Fibroblast of pulmonary artery (primary cell): Measurements from ENCODE around the gene ENOPH1.

ENCODE experiments used
- DNase-seq: peaks from one replicate; pipeline ENCODE4 v3.0.0-alpha.2; 2010; ENCODE audit warnings: low read depth
- H3K4me3 ChIP-seq: replicated peaks from 2 replicates; pipeline ENCODE4 v1.5.1; 2011; ENCODE audit warnings: low read depth, mild to moderate bottlenecking, control low read depth, low read length, moderate library complexity
- TF ChIP-seq, protein P1 (sequence below): IDR thresholded peaks from 2 replicates; pipeline ENCODE4 v1.5.1; 2011; ENCODE audit warnings: mild to moderate bottlenecking, control low read depth, low read length, inconsistent platforms; ENCODE audit errors: missing control alignments

The ENOPH1 gene

DNA sequence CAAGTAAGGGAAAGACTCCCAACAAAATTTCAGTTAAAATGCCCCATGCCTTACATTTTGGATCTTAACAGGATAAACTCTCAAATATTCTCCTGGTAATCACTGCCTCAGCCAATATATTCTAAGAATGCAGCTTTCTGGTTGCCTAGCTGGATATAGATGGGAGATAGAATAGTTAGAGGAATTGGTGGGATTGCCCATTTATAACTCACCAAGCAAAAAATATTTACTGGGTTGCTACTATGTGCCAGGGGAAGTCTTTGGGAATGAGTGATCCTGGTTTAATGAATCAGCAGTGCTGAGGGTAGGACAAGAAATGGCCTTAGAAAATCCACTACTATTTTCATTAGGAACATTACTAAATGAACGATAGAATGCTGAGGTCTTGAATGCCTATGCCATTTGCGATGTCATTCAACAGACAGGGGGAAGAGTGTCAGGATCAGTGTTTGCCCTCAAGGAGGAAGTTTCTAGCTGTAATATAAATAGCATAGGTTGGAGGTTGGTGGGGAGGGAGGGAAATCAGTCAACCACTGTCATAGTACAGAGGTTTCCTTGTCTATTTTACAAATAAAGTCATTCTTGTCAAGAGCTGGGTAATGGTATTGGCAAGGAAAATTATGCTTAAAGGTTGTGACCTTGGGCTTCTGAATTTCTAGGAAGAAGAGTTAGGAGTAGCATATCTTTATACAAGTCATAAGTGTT lies 63.5 kb downstream of the ENOPH1 start:
- no peak for DNase-seq
- TF ChIP-seq, protein P1, sequence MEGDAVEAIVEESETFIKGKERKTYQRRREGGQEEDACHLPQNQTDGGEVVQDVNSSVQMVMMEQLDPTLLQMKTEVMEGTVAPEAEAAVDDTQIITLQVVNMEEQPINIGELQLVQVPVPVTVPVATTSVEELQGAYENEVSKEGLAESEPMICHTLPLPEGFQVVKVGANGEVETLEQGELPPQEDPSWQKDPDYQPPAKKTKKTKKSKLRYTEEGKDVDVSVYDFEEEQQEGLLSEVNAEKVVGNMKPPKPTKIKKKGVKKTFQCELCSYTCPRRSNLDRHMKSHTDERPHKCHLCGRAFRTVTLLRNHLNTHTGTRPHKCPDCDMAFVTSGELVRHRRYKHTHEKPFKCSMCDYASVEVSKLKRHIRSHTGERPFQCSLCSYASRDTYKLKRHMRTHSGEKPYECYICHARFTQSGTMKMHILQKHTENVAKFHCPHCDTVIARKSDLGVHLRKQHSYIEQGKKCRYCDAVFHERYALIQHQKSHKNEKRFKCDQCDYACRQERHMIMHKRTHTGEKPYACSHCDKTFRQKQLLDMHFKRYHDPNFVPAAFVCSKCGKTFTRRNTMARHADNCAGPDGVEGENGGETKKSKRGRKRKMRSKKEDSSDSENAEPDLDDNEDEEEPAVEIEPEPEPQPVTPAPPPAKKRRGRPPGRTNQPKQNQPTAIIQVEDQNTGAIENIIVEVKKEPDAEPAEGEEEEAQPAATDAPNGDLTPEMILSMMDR, result no peak
- H3K4me3 ChIP-seq, result no peak overlapping the region

- TF ChIP-seq, protein P1, result no peak
Observed at GRCh38 chr4:82495666-82496065, 65.3 kb downstream of the ENOPH1 start.

GRCh38 chr4:82496349-82496748 lies 66.0 kb downstream of the ENOPH1 start:
- H3K4me3 ChIP-seq, result no peak overlapping the region
- TF ChIP-seq, protein P1, result no peak
- DNase-seq, result no peak

More at GRCh38 chr4:82495666-82496065, 65.3 kb downstream of the ENOPH1 start:
- H3K4me3 ChIP-seq, result no peak overlapping the region
- no peak for DNase-seq

DNA sequence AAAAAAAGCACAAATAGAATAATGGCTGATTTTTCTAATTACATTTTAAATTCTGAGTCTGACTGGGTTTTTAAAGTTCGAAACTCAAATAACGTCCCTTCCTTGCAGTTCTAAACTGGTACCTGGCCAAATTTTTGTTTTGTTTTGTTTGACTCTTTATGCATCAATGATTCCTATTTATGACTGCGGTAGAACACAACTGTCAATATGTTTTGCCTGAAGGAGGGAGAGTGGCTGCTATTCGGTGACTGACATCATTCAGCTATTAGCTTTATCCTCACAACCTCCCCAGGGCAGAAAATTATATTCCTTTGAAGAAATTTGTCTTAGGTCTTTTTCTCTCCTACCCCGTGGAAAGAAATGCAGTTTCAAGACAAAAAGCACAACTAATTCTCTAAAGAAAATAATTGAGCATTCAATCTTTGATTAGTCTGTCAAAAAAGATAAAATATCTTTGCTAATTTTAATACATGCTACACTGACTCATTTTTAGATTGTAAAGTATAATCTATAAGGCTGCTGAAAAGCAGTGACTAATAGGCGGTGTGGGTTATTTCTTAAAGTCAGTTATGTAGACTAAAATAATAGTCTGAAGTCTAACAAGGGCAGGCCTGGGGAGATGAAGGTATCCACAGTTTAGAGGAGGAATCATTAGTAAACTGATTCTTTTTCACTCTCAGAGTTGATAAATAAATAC lies 69.5 kb downstream of the ENOPH1 start:
- H3K4me3 ChIP-seq, result no peak overlapping the region
- TF ChIP-seq, protein P1, result no peak
- DNase-seq, result peak; percentile 25

DNA sequence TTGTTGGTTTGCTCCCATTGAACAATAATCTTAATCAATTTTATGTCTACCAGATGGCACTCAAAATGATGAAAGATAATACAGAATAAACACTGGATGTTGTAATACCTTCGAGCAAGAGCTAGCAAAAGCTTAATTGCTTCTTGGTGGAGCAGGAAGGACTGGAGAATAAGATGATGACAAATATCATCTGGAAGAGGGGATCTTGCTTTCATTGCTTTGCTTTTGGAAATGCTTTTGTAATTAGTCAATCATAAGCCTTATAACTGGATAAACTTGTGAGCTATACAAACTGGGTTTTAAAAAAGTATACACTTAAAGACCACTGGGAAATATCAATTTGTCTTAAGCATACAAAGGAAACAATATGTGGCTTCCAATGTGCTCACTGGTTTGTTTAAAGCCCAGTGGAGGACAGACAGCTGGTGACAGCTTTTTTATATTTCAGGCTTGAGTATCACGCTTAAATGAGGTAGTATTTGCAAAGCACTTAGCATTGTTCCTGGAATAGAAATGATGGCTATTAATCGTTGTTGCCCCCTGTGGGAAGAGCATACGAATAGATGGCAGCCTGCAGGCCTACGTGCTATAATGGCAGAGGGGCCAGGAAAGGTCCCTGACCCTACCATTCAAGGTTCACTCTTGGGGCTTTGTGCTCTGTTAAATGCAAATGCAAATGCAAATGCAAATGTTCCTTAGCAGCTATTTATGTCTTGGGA lies 70.2 kb downstream of the ENOPH1 start:
- no peak overlapping the region for H3K4me3 ChIP-seq
- TF ChIP-seq, protein P1, result no peak
- peak; percentile 23 for DNase-seq

DNA sequence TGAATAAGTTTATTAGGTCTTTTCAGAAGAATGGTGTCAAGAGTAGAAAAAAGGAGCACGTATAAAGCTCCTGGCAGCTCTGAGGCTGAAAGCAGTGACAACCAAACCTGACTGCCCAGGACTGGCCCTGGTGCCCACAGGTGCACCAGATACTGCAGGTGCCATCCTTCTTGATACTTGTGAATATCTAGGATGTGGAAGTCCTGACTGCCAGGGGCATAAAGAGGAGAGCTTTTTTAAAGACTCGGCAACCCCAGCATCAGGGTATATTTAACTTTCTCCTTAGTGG lies 70.7 kb downstream of the ENOPH1 start:
- no peak for DNase-seq

More for the DNA sequence above, 70.7 kb downstream of the ENOPH1 start:
- H3K4me3 ChIP-seq, result no peak overlapping the region
- TF ChIP-seq, protein P1, result no peak
